K562 (cell line): ENCODE measurements around the gene C16orf86. TPM values are rescaled to one million over a fixed set of nuclear protein-coding genes. Genes with fewer than 3 reads are reported as not detected.

Source experiments
- ATAC-seq: fragments of 200-7000 bp; cut with Tn5 transposase; 3 replicates; pipeline ENCODE4 v1.9.1; 2020; ENCODE audit warnings: moderate library complexity
- BruUV-seq: library from RNA; stranded (reverse); fragments of 400-500 nt; replicated peaks from 2 replicates; lab custom pipeline; 2021; lab: Mats Ljungman, UMichigan
- CTCF ChIA-PET: fragments of 300-600 bp; formaldehyde crosslinking; extraction: SDS; loops from one replicate; lab custom pipeline; 2021; ENCODE audit warnings: low intra/inter-chr PET ratio; lab: Yijun Ruan, JAX
- POLR2A ChIA-PET: fragments of 300-600, 350-650 bp; sonication (Branson Sonifier 250); formaldehyde crosslinking; extraction: SDS; loops from one replicate; lab custom pipeline; 2021; ENCODE audit warnings: antibody characterized with exemption, inconsistent platforms; lab: Yijun Ruan, JAX
- DNase-seq, 4 experiments: peaks; one replicate each; pipeline versions ENCODE4 v3.0.0 to v3.0.0-alpha.2; 2011 to 2018; ENCODE audit warnings: low spot score in 3 of 4, mixed read lengths in 3 of 4; ENCODE audit errors: extremely low read depth in 1 of 4
- FAIRE-seq: peaks from 2 replicates; lab custom pipeline; 2011; peaks lifted over from hg19 to GRCh38; lab: Jason Lieb, UNC
- H2AFZ ChIP-seq: 2 replicates; pipeline ENCODE4 v1.6.0; 2011; ENCODE audit warnings: low read depth, low read length, control low read depth, inconsistent platforms
- H3K27ac ChIP-seq: fragments of 200-600 bp; 3 replicates; pipeline ENCODE4 v1.8.0; 2011; ENCODE audit warnings: low read depth, mild to moderate bottlenecking, control low read depth, inconsistent platforms, low read length, moderate library complexity, mixed read lengths; ENCODE audit errors: extremely low read depth
- H3K27me3 ChIP-seq, 2 experiments: fragments of 300-600 bp in 1 of 2; 2 replicates in 1 of 2; 3 replicates in 1 of 2; pipeline versions ENCODE4 v1.6.0 to v1.8.0; 2011; ENCODE audit warnings: inconsistent platforms in 2 of 2, low read length in 2 of 2, mild to moderate bottlenecking in 1 of 2, mixed read lengths in 1 of 2, moderate library complexity in 1 of 2; ENCODE audit not compliant: control insufficient read depth in 2 of 2, insufficient read depth in 2 of 2
- H3K36me3 ChIP-seq: fragments of 300-600 bp; 3 replicates; pipeline ENCODE4 v1.8.0; 2011; ENCODE audit warnings: mild to moderate bottlenecking, low read length, inconsistent platforms; ENCODE audit not compliant: control insufficient read depth, insufficient read depth
- H3K4me1 ChIP-seq, 2 experiments: fragments of 200-600 bp in 1 of 2; replicated peaks in 1 of 2; 2 replicates in 1 of 2; 3 replicates in 1 of 2; pipeline versions ENCODE4 v1.5.1 to v1.8.0; 2011; ENCODE audit warnings: inconsistent platforms in 2 of 2, low read length in 2 of 2, mild to moderate bottlenecking in 1 of 2, mixed read lengths in 1 of 2, moderate library complexity in 1 of 2; ENCODE audit not compliant: control insufficient read depth in 2 of 2, insufficient read depth in 2 of 2
- H3K4me2 ChIP-seq: 2 replicates; pipeline ENCODE4 v1.6.1; 2011; ENCODE audit warnings: low read length, control low read depth, inconsistent platforms, mixed read lengths; ENCODE audit not compliant: insufficient read depth
- H3K4me3 ChIP-seq: fragments of 200-600 bp; sonication (generic), shearing (Covaris generic); 2 replicates; pipeline ENCODE4 v1.5.1; 2016; ENCODE audit warnings: control low read depth, inconsistent platforms
- H3K79me2 ChIP-seq: fragments of 200-600 bp; 3 replicates; pipeline ENCODE4 v1.8.0; 2011; ENCODE audit warnings: low read length, inconsistent platforms; ENCODE audit not compliant: control insufficient read depth, insufficient read depth
- H3K9ac ChIP-seq, 2 experiments: 2 replicates each; pipeline versions ENCODE4 v1.6.0 to v1.6.1; 2011; ENCODE audit warnings: low read depth in 2 of 2, low read length in 2 of 2, control low read depth in 1 of 2, inconsistent platforms in 1 of 2, mild to moderate bottlenecking in 1 of 2, mixed read lengths in 1 of 2; ENCODE audit not compliant: insufficient read depth in 1 of 2
- H3K9me1 ChIP-seq: one replicate; pipeline ENCODE4 v1.6.0; 2011; ENCODE audit warnings: inconsistent platforms, mild to moderate bottlenecking, low read length, moderate library complexity; ENCODE audit not compliant: control insufficient read depth, insufficient read depth
- H3K9me3 ChIP-seq: replicated peaks from 2 replicates; pipeline ENCODE4 v1.5.1; 2011; ENCODE audit warnings: low read depth, low read length, inconsistent platforms; ENCODE audit not compliant: control insufficient read depth, insufficient read depth
- H4K20me1 ChIP-seq: replicated peaks from 2 replicates; pipeline ENCODE4 v1.6.1; 2011; ENCODE audit warnings: low read length, inconsistent platforms, mixed read lengths; ENCODE audit not compliant: control insufficient read depth, insufficient read depth
- DEAF1 ChIP-seq: fragments of 450-650 bp; formaldehyde crosslinking; IDR thresholded peaks from 2 replicates; pipeline ENCODE4 v1.4.0; 2020; ENCODE audit warnings: mild to moderate bottlenecking, moderate library complexity
- DMBX1 ChIP-seq: fragments of 250-450 bp; sonication (Bioruptor Pico); IDR thresholded peaks from 2 replicates; pipeline ENCODE4 v1.8.0; 2022; ENCODE audit warnings: inconsistent platforms, mild to moderate bottlenecking, moderate library complexity, borderline replicate concordance
- GABPB2 ChIP-seq: fragments of 250-450 bp; sonication (Bioruptor Pico); conservative IDR thresholded peaks from 2 replicates; pipeline ENCODE4 v1.5.1; 2021; ENCODE audit warnings: mild to moderate bottlenecking
- L3MBTL2 ChIP-seq: fragments of 450-650 bp; IDR thresholded peaks from 2 replicates; pipeline ENCODE4 v1.6.1; 2016; ENCODE audit warnings: mild to moderate bottlenecking, moderate library complexity
- MAFF ChIP-seq: IDR thresholded peaks from 2 replicates; pipeline ENCODE4 v1.6.1; 2012; ENCODE audit warnings: low read length, improper control_type of control experiment
- MEIS2 ChIP-seq: fragments of 450-650 bp; IDR thresholded peaks from 2 replicates; pipeline ENCODE4 v1.6.1; 2014; ENCODE audit warnings: mild to moderate bottlenecking; ENCODE audit not compliant: partially characterized antibody
- NR1H2 ChIP-seq: sonication (generic); formaldehyde crosslinking; IDR thresholded peaks from 2 replicates; pipeline ENCODE4 v1.4.0; 2020; ENCODE audit warnings: mild to moderate bottlenecking, missing genetic modification reagents
- POLR2G ChIP-seq: fragments of 200-400 bp; formaldehyde crosslinking; IDR thresholded peaks from 2 replicates; pipeline ENCODE4 v1.6.1; 2017; ENCODE audit warnings: low read depth, mild to moderate bottlenecking, antibody characterized with exemption, low read length, moderate library complexity
- SRSF1 ChIP-seq: fragments of 200-400 bp; formaldehyde crosslinking; IDR thresholded peaks from 2 replicates; pipeline ENCODE4 v1.6.1; 2017; ENCODE audit warnings: mild to moderate bottlenecking, low read depth, low read length, moderate library complexity
- ZNF586 ChIP-seq: fragments of 450-650 bp; formaldehyde crosslinking; conservative IDR thresholded peaks from 2 replicates; pipeline ENCODE4 v1.4.0; 2020; ENCODE audit warnings: mild to moderate bottlenecking, moderate library complexity
- WGBS: fragments of 100-300 bp; shearing (Covaris generic); methylation state at CpG from one replicate; pipeline ENCODE4 v1.1.6; 2016; ENCODE audit warnings: low coverage, mixed read lengths; ENCODE audit not compliant: insufficient coverage; ENCODE audit errors: missing lambda C conversion rate; 5-methylcytosine and 5-hydroxymethylcytosine counted together
- in situ Hi-C: fragments of 300-500 bp; cut with MboI; formaldehyde crosslinking; loops from 4 replicates; pipeline ENCODE4 v1.15.0; 2018; ENCODE audit warnings: inconsistent platforms, mixed read lengths
- intact Hi-C: fragments of 100-400 bp; cut with micrococcal nuclease; formaldehyde crosslinking; loops from 2 replicates; pipeline ENCODE4 v1.14.2; 2022
- polyA plus RNA-seq, 8 experiments: library from polyadenylated mRNA; depleted of rRNA in 4 of 8; stranded (reverse) in 5 of 8; unstranded in 3 of 8; fragments of >200 nt; fragmentation: Nextera tagmentation in 2 of 8; fragmentation: Illumina TruSeq in 1 of 8; extraction: Ambion mirVana in 2 of 8; extraction: Trizol in 1 of 8; gene quantifications; 2 replicates each; pipeline versions ENCODE4 v1.2.1 to v1.2.3, GENCODE V29; 2011 to 2014; ENCODE audit warnings: inconsistent platforms in 1 of 8, missing spikeins in 1 of 8
- total RNA-seq, 7 experiments: library from RNA; depleted of rRNA in 6 of 7; stranded (reverse); fragments of >200 nt in 6 of 7; fragmentation: Illumina TruSeq in 2 of 7; extraction: Trizol in 2 of 7; gene quantifications; 2 replicates each; pipeline versions ENCODE4 v1.2.1 to v1.2.3, GENCODE V29; 2011 to 2021; ENCODE audit warnings: low replicate concordance in 1 of 7

The C16orf86 gene
- total and polyA plus RNA-seq, 9 of the 15 experiments (the other 6 are each of a cell fraction or from before 2014, with no cell fraction given), result 0.13 to 1.2 (median 0.27) TPM; not detected in 3

DNA sequence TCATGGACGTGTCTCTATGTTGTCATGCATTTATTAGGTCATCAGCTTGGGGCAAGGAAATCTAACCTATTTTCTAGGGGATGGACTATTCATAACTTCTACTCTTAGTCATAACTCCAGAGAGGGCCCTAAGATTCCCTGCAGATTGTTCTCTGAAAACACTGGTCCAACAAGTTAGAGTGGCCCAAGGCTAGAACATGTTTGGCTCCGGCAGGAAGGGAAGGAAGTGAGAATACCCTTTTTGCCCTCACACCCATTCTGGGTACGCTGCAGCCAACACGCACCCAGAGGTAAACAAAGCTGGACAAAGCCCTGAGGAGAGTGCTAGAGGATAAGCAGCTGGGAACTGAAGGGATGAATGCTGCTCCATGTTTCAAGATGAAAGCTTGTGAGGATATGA, 9.9 kb downstream of the C16orf86 start:
- no peaks in the 10 kb centered on the region for H3K79me2 ChIP-seq
- FAIRE-seq (no peak), DNase-seq (no peak), ATAC-seq (no peak)
- TF ChIP-seq ZNF586 (CRISPR knock-in tag), result no peak
- no peak for TF ChIP-seq MEIS2
- TF ChIP-seq POLR2G, result no peak
- no peak for TF ChIP-seq L3MBTL2
- TF ChIP-seq DMBX1 (CRISPR knock-in tag), result no peak
- no TSS peak for BruUV-seq
- H3K9me3 ChIP-seq, result no peaks in the 10 kb centered on the region
- POLR2A ChIA-PET, result interaction anchor here (0.6 to 0.8 kb wide), 4 partner anchors 9 to 627 kb away, joined by 3 read pairs; no protein-coding TSS in a partner anchor
- H3K4me3 ChIP-seq, result no peak overlapping the region
- H3K4me2 ChIP-seq, result no peak overlapping the region
- H2AFZ ChIP-seq, result no peak overlapping the region
- no peak overlapping the region for H3K9ac ChIP-seq
- WGBS, result 55% methylated on average over 4 of the region's 4 CpGs
- no peaks in the 10 kb centered on the region for H3K27me3 ChIP-seq
- H3K4me1 ChIP-seq, result peaks cover 0 to 5% of the 10 kb centered on the region in 2 experiments; a peak in 3 of 5 replicates
- CTCF ChIA-PET, result no interaction called here
- H3K27ac ChIP-seq, result no peak overlapping the region
- in situ Hi-C loops, result loop anchor here (10.0 kb wide), 1 partner anchor 368 kb away; no protein-coding TSS in a partner anchor
- peaks cover 3% of the 10 kb centered on the region; the same call in 1 of the 3 replicates for H3K36me3 ChIP-seq
- peaks cover 2% of the 10 kb centered on the region for H3K9me1 ChIP-seq
- intact Hi-C loops, result no loop called here
- 0 out of 2 replicates have a peak, but pooled peaks cover 3% of the 10 kb centered on the region for H4K20me1 ChIP-seq

DNA sequence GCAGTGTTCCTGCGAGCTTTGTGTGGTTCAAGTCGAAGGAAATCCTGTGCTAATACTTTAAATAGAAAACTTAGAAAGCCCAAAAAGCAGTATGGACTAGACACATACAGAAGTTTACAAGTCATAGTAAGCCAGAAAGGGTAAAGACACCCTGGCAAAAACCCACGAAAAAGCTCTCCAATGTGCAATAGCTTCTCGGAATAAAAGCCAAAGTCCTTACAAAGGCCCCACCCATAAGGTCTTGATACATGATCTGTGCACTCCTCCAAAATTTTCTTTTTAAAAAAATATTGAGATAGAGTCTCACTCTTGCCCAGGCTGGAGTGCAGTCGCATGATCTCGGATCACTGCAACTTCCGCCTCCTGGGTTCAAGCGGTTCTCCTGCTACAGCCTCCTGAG, 10.3 kb downstream of the C16orf86 start:
- no peak for DNase-seq
- Histone ChIP-seq H3K79me2 (no peaks in the 10 kb centered on the region), H3K36me3 (peaks cover 3% of the 10 kb centered on the region; the same call in 1 of the 3 replicates), H4K20me1 (0 out of 2 replicates have a peak, but pooled peaks cover 3% of the 10 kb centered on the region), H3K4me2 (no peak overlapping the region), H3K9me3 (no peaks in the 10 kb centered on the region), H3K27ac (no peak overlapping the region), H3K9me1 (peaks cover 2% of the 10 kb centered on the region), H3K27me3 (no peaks in the 10 kb centered on the region), H2AFZ (no peak overlapping the region), H3K9ac (no peak overlapping the region), H3K4me1 (peaks cover 0 to 5% of the 10 kb centered on the region in 2 experiments; a peak in 3 of 5 replicates), H3K4me3 (no peak overlapping the region)
- ChIA-PET POLR2A (interaction anchor here (0.6 to 0.8 kb wide), 4 partner anchors 10 to 627 kb away, joined by 3 read pairs; no protein-coding TSS in a partner anchor), CTCF (no interaction called here)
- WGBS, result 72% methylated on average over 8 of the region's 8 CpGs
- in situ Hi-C loops (loop anchor here (10.0 kb wide), 1 partner anchor 368 kb away; no protein-coding TSS in a partner anchor), intact Hi-C loops (no loop called here)
- FAIRE-seq, result no peak
- BruUV-seq, result no TSS peak
- ATAC-seq, result no peak
- TF ChIP-seq SRSF1 (no peak), MAFF (no peak), DEAF1 (CRISPR knock-in tag) (no peak), GABPB2 (CRISPR knock-in tag) (no peak), NR1H2 (CRISPR knock-in tag) (no peak)
